Measurements from ENCODE around the gene CLSTN2. TPM values are rescaled to one million over a fixed set of nuclear protein-coding genes. Genes with fewer than 3 reads are reported as not detected.

The CLSTN2 gene
- total and polyA plus RNA-seq, 2 experiments from 2014 or later, result 23.0 to 27.0 TPM

GRCh38 chr3:140500473-140500872 lies 565.5 kb downstream of the CLSTN2 start:
- Histone ChIP-seq H3K4me1 (ENCODE audit: insufficient read depth) (no peaks in the 10 kb centered on the region), H3K79me2 (no peaks in the 10 kb centered on the region), H2AFZ (no peak overlapping the region), H3K9me2 (replicated peaks; ENCODE audit: insufficient read depth) (no peaks in the 10 kb centered on the region), H3K27me3 (no peaks in the 10 kb centered on the region), H3K27ac (no peak overlapping the region), H4K20me1 (ENCODE audit: insufficient read depth, poor library complexity, severe bottlenecking) (no peaks in the 10 kb centered on the region), H3K9me3 (ENCODE audit: low read depth) (no peaks in the 10 kb centered on the region), H3K4me2 (no peak overlapping the region), H3K4me3 (no peak overlapping the region), H3K36me3 (replicated peaks; ENCODE audit: insufficient read depth, low read depth) (no peaks in the 10 kb centered on the region)
- TF ChIP-seq EZH2phosphoT487 (IDR thresholded peaks at IDR 0.05; ENCODE audit: low read depth, severe bottlenecking, unreplicated experiment) (no peak), CTCF (IDR thresholded peaks at IDR 0.05; ENCODE audit: poor library complexity) (no peak), EZH2 (IDR thresholded peaks at IDR 0.05; ENCODE audit: borderline replicate concordance) (no peak)
- no peak for DNase-seq (ENCODE audit: low spot score)
- WGBS (ENCODE audit: low lambda C conversion rate, missing lambda C conversion rate), result 93% methylated on average over 2 of the region's 2 CpGs

- no peak for TF ChIP-seq EZH2phosphoT487 (IDR thresholded peaks at IDR 0.05; ENCODE audit: low read depth, severe bottlenecking, unreplicated experiment)
- no peak for TF ChIP-seq CTCF (IDR thresholded peaks at IDR 0.05; ENCODE audit: poor library complexity)
- TF ChIP-seq EZH2 (IDR thresholded peaks at IDR 0.05; ENCODE audit: borderline replicate concordance), result no peak
- H3K36me3 ChIP-seq (replicated peaks; ENCODE audit: insufficient read depth, low read depth), result no peaks in the 10 kb centered on the region
- H3K9me3 ChIP-seq (ENCODE audit: low read depth), result no peaks in the 10 kb centered on the region
- H3K4me1 ChIP-seq (ENCODE audit: insufficient read depth), result no peaks in the 10 kb centered on the region
- no peak overlapping the region for H2AFZ ChIP-seq
- no peaks in the 10 kb centered on the region for H4K20me1 ChIP-seq (ENCODE audit: insufficient read depth, poor library complexity, severe bottlenecking)
- no peak overlapping the region for H3K27ac ChIP-seq
- H3K4me2 ChIP-seq, result no peak overlapping the region
- no peak overlapping the region for H3K4me3 ChIP-seq
- peak; percentile 13 for DNase-seq (ENCODE audit: low spot score)
- no peaks in the 10 kb centered on the region for H3K9me2 ChIP-seq (replicated peaks; ENCODE audit: insufficient read depth)
- no peaks in the 10 kb centered on the region for H3K27me3 ChIP-seq
- WGBS (ENCODE audit: low lambda C conversion rate, missing lambda C conversion rate), result 63% methylated on average over 4 of the region's 4 CpGs
- no peaks in the 10 kb centered on the region for H3K79me2 ChIP-seq
Measured at GRCh38 chr3:140501061-140501769, 566.2 kb downstream of the CLSTN2 start.

GRCh38 chr3:140501770-140502364 lies 566.9 kb downstream of the CLSTN2 start:
- H3K27ac ChIP-seq, result no peak overlapping the region

More at GRCh38 chr3:140501770-140502364, 566.9 kb downstream of the CLSTN2 start:
- H3K9me2 ChIP-seq (replicated peaks; ENCODE audit: insufficient read depth), result no peaks in the 10 kb centered on the region
- no peaks in the 10 kb centered on the region for H3K9me3 ChIP-seq (ENCODE audit: low read depth)
- no peaks in the 10 kb centered on the region for H4K20me1 ChIP-seq (ENCODE audit: insufficient read depth, poor library complexity, severe bottlenecking)
- no peaks in the 10 kb centered on the region for H3K79me2 ChIP-seq
- no peak for TF ChIP-seq EZH2 (IDR thresholded peaks at IDR 0.05; ENCODE audit: borderline replicate concordance)
- no peak for TF ChIP-seq EZH2phosphoT487 (IDR thresholded peaks at IDR 0.05; ENCODE audit: low read depth, severe bottlenecking, unreplicated experiment)
- no peak for TF ChIP-seq CTCF (IDR thresholded peaks at IDR 0.05; ENCODE audit: poor library complexity)
- no peaks in the 10 kb centered on the region for H3K36me3 ChIP-seq (replicated peaks; ENCODE audit: insufficient read depth, low read depth)
- H3K4me3 ChIP-seq, result no peak overlapping the region
- no peaks in the 10 kb centered on the region for H3K4me1 ChIP-seq (ENCODE audit: insufficient read depth)
- DNase-seq (ENCODE audit: low spot score), result no peak
- H3K4me2 ChIP-seq, result no peak overlapping the region
- H3K27me3 ChIP-seq, result no peaks in the 10 kb centered on the region
- no peak overlapping the region for H2AFZ ChIP-seq

Data from hepatocyte (in vitro differentiated cells).